Loucy (cell line): ENCODE results near the gene KPNA6.

Experiments used
- H2AFZ ChIP-seq: fragments of 200-600 bp; sonication (generic); 2 replicates; pipeline ENCODE4 v1.6.0; 2016; ENCODE audit warnings: antibody characterized with exemption, mild to moderate bottlenecking, low read length, moderate library complexity
- H3F3A ChIP-seq: fragments of 200-600 bp; 2 replicates; pipeline ENCODE4 v1.6.0; 2016; ENCODE audit warnings: antibody characterized with exemption, low read depth, mild to moderate bottlenecking
- H3K27me3 ChIP-seq: fragments of 200-600 bp; sonication (generic); 2 replicates; pipeline ENCODE4 v1.6.1; 2014; ENCODE audit warnings: low read length, mild to moderate bottlenecking; ENCODE audit not compliant: insufficient read depth, poor library complexity, severe bottlenecking
- H3K36me3 ChIP-seq: fragments of 200-600 bp; sonication (generic); 2 replicates; pipeline ENCODE4 v1.6.1; 2016; ENCODE audit warnings: low read length; ENCODE audit not compliant: insufficient read depth
- H3K4me1 ChIP-seq: fragments of 200-600 bp; sonication (generic); 2 replicates; pipeline ENCODE4 v1.5.1; 2014; ENCODE audit warnings: low read length, mild to moderate bottlenecking; ENCODE audit not compliant: insufficient read depth, poor library complexity, severe bottlenecking
- H3K4me2 ChIP-seq: fragments of 200-600 bp; sonication (generic); 2 replicates; pipeline ENCODE4 v1.6.0; 2014; ENCODE audit warnings: antibody characterized with exemption, low read length, low read depth, mild to moderate bottlenecking; ENCODE audit not compliant: poor library complexity, severe bottlenecking
- H3K4me3 ChIP-seq: fragments of 200-600 bp; sonication (generic); 2 replicates; pipeline ENCODE4 v1.5.1; 2014; ENCODE audit warnings: low read length, mild to moderate bottlenecking, mixed read lengths; ENCODE audit not compliant: poor library complexity, severe bottlenecking
- H3K79me2 ChIP-seq: fragments of 200-600 bp; sonication (generic); 2 replicates; pipeline ENCODE4 v1.6.1; 2014; ENCODE audit warnings: low read length; ENCODE audit not compliant: insufficient read depth
- H3K9ac ChIP-seq: fragments of 200-600 bp; sonication (generic); 2 replicates; pipeline ENCODE4 v1.6.0; 2014; ENCODE audit warnings: mild to moderate bottlenecking, low read depth, low read length, moderate library complexity; ENCODE audit not compliant: poor library complexity, severe bottlenecking
- H3K9me2 ChIP-seq: fragments of 200-600 bp; sonication (generic); replicated peaks from 2 replicates; pipeline ENCODE4 v1.6.1; 2016; ENCODE audit warnings: low read depth, low read length, mixed read lengths
- H3K9me3 ChIP-seq: fragments of 200-600 bp; sonication (generic); 2 replicates; pipeline ENCODE4 v1.6.1; 2014; ENCODE audit warnings: mild to moderate bottlenecking, antibody characterized with exemption, low read length, low read depth; ENCODE audit not compliant: insufficient read depth
- H4K20me1 ChIP-seq: fragments of 200-600 bp; sonication (generic); 2 replicates; pipeline ENCODE4 v1.6.0; 2014; ENCODE audit warnings: antibody characterized with exemption, low read length, mild to moderate bottlenecking; ENCODE audit not compliant: insufficient read depth, poor library complexity, severe bottlenecking
- CTCF ChIP-seq: fragments of 200-600 bp; sonication (generic); conservative IDR thresholded peaks from 2 replicates; pipeline ENCODE4 v1.5.1; 2014; ENCODE audit warnings: mild to moderate bottlenecking, antibody characterized with exemption, low read length
- EZH2phosphoT487 ChIP-seq: fragments of 200-600 bp; IDR thresholded peaks from 2 replicates; pipeline ENCODE4 v1.6.1; 2018; ENCODE audit warnings: antibody characterized with exemption, mild to moderate bottlenecking, moderate library complexity, borderline replicate concordance

Gene KPNA6

GRCh38 chr1:32186491-32186890, 78.6 kb downstream of the KPNA6 start:
- peak overlapping the region; percentile 66 for H3K9ac ChIP-seq
- H3K4me2 ChIP-seq = peak overlapping the region; percentile 72
- H3K79me2 ChIP-seq = peaks cover 78% of the 10 kb centered on the region

GRCh38 chr1:32187850-32188249, 80.0 kb downstream of the KPNA6 start:
- Histone ChIP-seq H3K9me3 (no peaks in the 10 kb centered on the region), H3K79me2 (peaks cover 64% of the 10 kb centered on the region), H3K9me2 (no peaks in the 10 kb centered on the region), H3K4me3 (no peak overlapping the region), H3F3A (no peaks in the 10 kb centered on the region), H3K36me3 (peaks cover 73% of the 10 kb centered on the region; the same call in 1 of the 2 replicates), H4K20me1 (peaks cover 63% of the 10 kb centered on the region), H3K4me2 (peak overlapping the region; percentile 72), H3K27me3 (no peaks in the 10 kb centered on the region), H3K9ac (no peak overlapping the region), H3K4me1 (peaks cover 32% of the 10 kb centered on the region), H2AFZ (no peak overlapping the region)
- TF ChIP-seq CTCF (no peak), EZH2phosphoT487 (no peak)

More at GRCh38 chr1:32186491-32186890, 78.6 kb downstream of the KPNA6 start:
- H4K20me1 ChIP-seq = peaks cover 63% of the 10 kb centered on the region
- peaks cover 43% of the 10 kb centered on the region for H3K4me1 ChIP-seq
- H3K4me3 ChIP-seq = peak overlapping the region; percentile 54
- H3K9me2 ChIP-seq = no peaks in the 10 kb centered on the region
- H2AFZ ChIP-seq = no peak overlapping the region
- H3F3A ChIP-seq = no peaks in the 10 kb centered on the region
- no peak for TF ChIP-seq EZH2phosphoT487
- no peak for TF ChIP-seq CTCF
- H3K36me3 ChIP-seq = peaks cover 60% of the 10 kb centered on the region; the same call in 1 of the 2 replicates
- no peaks in the 10 kb centered on the region for H3K27me3 ChIP-seq
- no peaks in the 10 kb centered on the region for H3K9me3 ChIP-seq

DNA sequence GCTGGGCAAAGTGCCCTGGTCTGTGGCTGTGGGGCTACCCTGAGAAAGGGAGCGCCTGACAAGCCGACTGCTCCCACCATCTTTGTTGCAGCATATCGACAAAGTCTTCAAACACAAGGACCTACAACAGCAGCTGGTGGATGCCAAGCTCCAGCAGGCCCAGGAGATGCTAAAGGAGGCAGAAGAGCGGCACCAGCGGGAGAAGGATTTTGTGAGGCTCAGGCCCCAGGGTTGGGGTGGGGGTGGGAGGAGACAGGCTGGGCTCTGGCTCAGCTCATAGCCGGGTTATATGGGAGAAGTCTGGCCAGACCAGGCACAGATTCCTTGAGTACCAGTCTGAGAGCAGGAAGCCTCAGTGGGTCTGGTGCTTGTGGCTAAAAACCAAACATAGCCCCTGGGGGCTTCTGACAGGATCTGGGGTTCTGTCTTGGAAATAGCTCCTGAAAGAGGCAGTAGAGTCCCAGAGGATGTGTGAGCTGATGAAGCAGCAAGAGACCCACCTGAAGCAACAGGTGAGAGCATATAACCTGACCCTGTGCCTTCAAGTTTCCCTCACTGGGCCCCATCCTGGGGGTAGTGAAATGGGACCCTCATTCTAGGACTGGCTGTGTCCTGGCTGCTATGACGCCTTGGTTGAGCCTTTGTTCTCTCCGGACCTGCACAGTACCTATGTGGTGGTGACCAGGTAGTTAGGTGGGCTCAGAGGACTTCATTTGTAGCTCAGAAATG, 84.5 kb downstream of the KPNA6 start:
- Histone ChIP-seq H3K4me3 (no peak overlapping the region), H2AFZ (no peak overlapping the region), H4K20me1 (peaks cover 68% of the 10 kb centered on the region), H3K36me3 (peaks cover 92% of the 10 kb centered on the region; the same call in 1 of the 2 replicates), H3K27me3 (no peaks in the 10 kb centered on the region), H3K9me3 (no peaks in the 10 kb centered on the region), H3F3A (peaks cover 7% of the 10 kb centered on the region; the same call in 1 of the 2 replicates), H3K9ac (no peak overlapping the region), H3K79me2 (peaks cover 25% of the 10 kb centered on the region), H3K4me1 (peaks cover 27% of the 10 kb centered on the region), H3K4me2 (no peak overlapping the region), H3K9me2 (no peaks in the 10 kb centered on the region)
- TF ChIP-seq EZH2phosphoT487 (no peak), CTCF (no peak)
